ENCODE data around the gene KRTAP9-6. TPM values are rescaled to one million over a fixed set of nuclear protein-coding genes. Genes with fewer than 3 reads are reported as not detected.
"Not testable (repeated sequence)": the region's sequence is repeated elsewhere in the genome, so short reads cannot be mapped to it uniquely, and the experiment has no call there.

The KRTAP9-6 gene
- total RNA-seq, 4 donors from 2014 or later, result not detected

DNA sequence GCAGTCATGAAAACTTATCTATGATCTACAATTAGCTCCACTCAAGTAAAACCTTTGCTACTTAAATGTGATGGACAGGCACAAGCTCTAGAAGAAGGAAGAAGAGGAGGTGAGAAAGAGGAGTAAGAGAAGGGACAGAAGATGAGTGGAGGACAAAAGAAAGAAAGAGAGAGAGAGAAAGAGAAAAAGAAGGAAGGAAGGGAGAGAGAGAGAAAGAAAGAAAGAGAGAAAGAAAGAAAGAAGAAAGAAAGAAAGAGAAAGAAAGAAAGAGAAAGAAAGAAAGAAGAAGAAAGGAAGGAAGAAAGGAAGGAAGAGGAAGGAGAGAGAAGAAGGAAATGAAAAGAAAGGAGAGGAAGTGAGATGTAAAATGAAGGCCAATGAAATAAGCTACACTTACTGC lies 35.1 kb upstream of the KRTAP9-6 start:
- H3K4me1 ChIP-seq, result no peaks in the 10 kb centered on the region
- no peaks in the 10 kb centered on the region for H3K9me3 ChIP-seq
- ATAC-seq, result no peak
- no peaks in the 10 kb centered on the region for H3K36me3 ChIP-seq
- H3K27me3 ChIP-seq, result peaks cover 36% of the 10 kb centered on the region
- no peak overlapping the region for H3K27ac ChIP-seq
- H3K4me3 ChIP-seq, result no peak overlapping the region
- TF ChIP-seq EP300 (IDR thresholded peaks at IDR 0.05) (no peak), POLR2AphosphoS5 (IDR thresholded peaks at IDR 0.05) (no peak)
- TF ChIP-seq, protein P1, sequence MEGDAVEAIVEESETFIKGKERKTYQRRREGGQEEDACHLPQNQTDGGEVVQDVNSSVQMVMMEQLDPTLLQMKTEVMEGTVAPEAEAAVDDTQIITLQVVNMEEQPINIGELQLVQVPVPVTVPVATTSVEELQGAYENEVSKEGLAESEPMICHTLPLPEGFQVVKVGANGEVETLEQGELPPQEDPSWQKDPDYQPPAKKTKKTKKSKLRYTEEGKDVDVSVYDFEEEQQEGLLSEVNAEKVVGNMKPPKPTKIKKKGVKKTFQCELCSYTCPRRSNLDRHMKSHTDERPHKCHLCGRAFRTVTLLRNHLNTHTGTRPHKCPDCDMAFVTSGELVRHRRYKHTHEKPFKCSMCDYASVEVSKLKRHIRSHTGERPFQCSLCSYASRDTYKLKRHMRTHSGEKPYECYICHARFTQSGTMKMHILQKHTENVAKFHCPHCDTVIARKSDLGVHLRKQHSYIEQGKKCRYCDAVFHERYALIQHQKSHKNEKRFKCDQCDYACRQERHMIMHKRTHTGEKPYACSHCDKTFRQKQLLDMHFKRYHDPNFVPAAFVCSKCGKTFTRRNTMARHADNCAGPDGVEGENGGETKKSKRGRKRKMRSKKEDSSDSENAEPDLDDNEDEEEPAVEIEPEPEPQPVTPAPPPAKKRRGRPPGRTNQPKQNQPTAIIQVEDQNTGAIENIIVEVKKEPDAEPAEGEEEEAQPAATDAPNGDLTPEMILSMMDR (IDR thresholded peaks at IDR 0.05), result no peak

DNA sequence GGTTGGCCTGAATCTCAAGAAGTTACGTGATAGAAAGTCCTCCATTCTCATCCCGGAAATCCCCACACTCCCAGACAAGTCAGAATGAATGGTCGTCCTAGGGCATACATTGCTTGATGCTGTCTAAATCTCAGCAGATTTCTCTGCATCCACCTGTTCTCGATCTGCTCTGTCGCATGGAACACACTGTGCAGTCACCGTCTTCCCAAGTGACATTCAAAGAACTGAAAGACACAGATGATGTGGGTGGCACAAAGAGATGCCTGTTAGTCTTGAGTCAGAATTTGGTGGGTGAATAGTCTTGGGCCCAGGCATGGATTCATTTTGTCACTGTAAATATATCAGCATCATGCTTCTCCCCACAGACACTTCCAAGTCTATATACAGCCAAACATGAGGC lies 33.4 kb upstream of the KRTAP9-6 start:
- no peaks in the 10 kb centered on the region for H3K9me3 ChIP-seq
- no peak overlapping the region for H3K4me3 ChIP-seq
- peaks cover 31% of the 10 kb centered on the region for H3K27me3 ChIP-seq
- TF ChIP-seq, protein P1 (IDR thresholded peaks at IDR 0.05), result no peak
- TF ChIP-seq POLR2AphosphoS5 (IDR thresholded peaks at IDR 0.05), result no peak
- no peak for TF ChIP-seq POLR2A (IDR thresholded peaks at IDR 0.05)
- no peak for TF ChIP-seq EP300 (IDR thresholded peaks at IDR 0.05)
- no peak for ATAC-seq
- no peak overlapping the region for H3K27ac ChIP-seq
- H3K36me3 ChIP-seq, result no peaks in the 10 kb centered on the region
- 77 to 87% methylated on average over 4 to 6 of the region's 6 CpGs for WGBS, 2 donors (ENCODE audit: low coverage in 1 of 2)
- no peaks in the 10 kb centered on the region for H3K4me1 ChIP-seq

GRCh38 chr17:41232399-41233105 lies 32.6 kb upstream of the KRTAP9-6 start, which contains the start of gene KRTAP9-3:
Gene KRTAP9-3 (plus strand): TSS chr17:41232449. CDS start chr17:41232502, 53 bp downstream.
- peaks cover 31% of the 10 kb centered on the region for H3K27me3 ChIP-seq
- H3K4me1 ChIP-seq, ATAC-seq, H3K9me3 ChIP-seq, H3K4me3 ChIP-seq, H3K36me3 ChIP-seq, H3K27ac ChIP-seq: not testable (repeated sequence)
- no CpG with 5 or more reads among the region's 1 CpG for WGBS, 2 donors (ENCODE audit: low coverage in 1 of 2)

- H3K27me3 ChIP-seq, result peaks cover 32% of the 10 kb centered on the region
- ATAC-seq, H3K9me3 ChIP-seq, H3K27ac ChIP-seq, H3K36me3 ChIP-seq, H3K4me1 ChIP-seq, H3K4me3 ChIP-seq: not testable (repeated sequence)
- 54 to 60% methylated on average over 4 of the region's 4 CpGs for WGBS, 2 donors (ENCODE audit: low coverage in 1 of 2)
Measured at GRCh38 chr17:41237116-41237515, 28.1 kb upstream of the KRTAP9-6 start.

- H3K4me1 ChIP-seq, ATAC-seq, H3K27ac ChIP-seq, H3K9me3 ChIP-seq, H3K36me3 ChIP-seq, H3K4me3 ChIP-seq: not testable (repeated sequence)
- WGBS, 2 donors (ENCODE audit: low coverage in 1 of 2), result 33% methylated on average over 1 of the region's 3 CpGs; no CpG with 5 or more reads in 1 of the 2 donors
- peaks cover 23% of the 10 kb centered on the region for H3K27me3 ChIP-seq
Measured at GRCh38 chr17:41237949-41238437, 27.2 kb upstream of the KRTAP9-6 start, which contains the start of gene KRTAP9-8. Gene KRTAP9-8 (plus strand): TSS chr17:41237999. CDS start chr17:41238052, 53 bp downstream.

- not testable (repeated sequence) for H3K36me3 ChIP-seq, H3K4me3 ChIP-seq, H3K9me3 ChIP-seq, H3K27ac ChIP-seq, H3K4me1 ChIP-seq, ATAC-seq
- 43 to 50% methylated on average over 1 to 2 of the region's 2 CpGs for WGBS, 2 donors (ENCODE audit: low coverage in 1 of 2)
- peaks cover 10% of the 10 kb centered on the region for H3K27me3 ChIP-seq
Measured at GRCh38 chr17:41246995-41247787, 18.0 kb upstream of the KRTAP9-6 start.

- peaks cover 20% of the 10 kb centered on the region for H3K27me3 ChIP-seq
- not testable (repeated sequence) for H3K27ac ChIP-seq, H3K36me3 ChIP-seq, H3K4me3 ChIP-seq, H3K4me1 ChIP-seq, H3K9me3 ChIP-seq, ATAC-seq
- no CpG with 5 or more reads among the region's 2 CpGs for WGBS, 2 donors (ENCODE audit: low coverage in 1 of 2)
Measured at GRCh38 chr17:41249637-41250240, 15.4 kb upstream of the KRTAP9-6 start, which contains the start of gene KRTAP9-4. Gene KRTAP9-4 (plus strand): TSS chr17:41249687. CDS start chr17:41249721, 34 bp downstream.
